8988T (cell line): Measurements from ENCODE around the gene C10orf120.

Experiments
- DNase-seq: peaks from one replicate; pipeline ENCODE4 v3.0.0; 2011

C10orf120 gene

GRCh38 chr10:122702275-122702674 is 2.6 kb upstream of the C10orf120 start:
- no peak for DNase-seq

GRCh38 chr10:122701652-122702051 is 2.0 kb upstream of the C10orf120 start:
- DNase-seq: no peak

GRCh38 chr10:122696687-122697086 is 3.0 kb downstream of the C10orf120 start:
- DNase-seq: no peak

GRCh38 chr10:122692744-122693143 is 6.9 kb downstream of the C10orf120 start:
- DNase-seq: no peak

GRCh38 chr10:122689146-122689820 is 10.4 kb downstream of the C10orf120 start:
- DNase-seq: no peak

GRCh38 chr10:122688293-122688989 is 11.2 kb downstream of the C10orf120 start:
- no peak for DNase-seq

GRCh38 chr10:122682522-122682921 is 17.1 kb downstream of the C10orf120 start:
- no peak for DNase-seq

- no peak for DNase-seq
These were observed 21.4 kb downstream of the C10orf120 start for GRCh38 chr10:122678266-122678665.

- no peak for DNase-seq
These were observed 24.4 kb downstream of the C10orf120 start for GRCh38 chr10:122675278-122675677.

GRCh38 chr10:122674781-122675180 is 24.9 kb downstream of the C10orf120 start:
- DNase-seq: no peak

- no peak for DNase-seq
These were observed 25.9 kb downstream of the C10orf120 start for GRCh38 chr10:122673731-122674130.

GRCh38 chr10:122673269-122673668 is 26.4 kb downstream of the C10orf120 start:
- DNase-seq: no peak

GRCh38 chr10:122672655-122673054 is 27.0 kb downstream of the C10orf120 start:
- no peak for DNase-seq

- no peak for DNase-seq
These were observed 28.3 kb downstream of the C10orf120 start for GRCh38 chr10:122671355-122671754.

GRCh38 chr10:122669842-122670241 is 29.8 kb downstream of the C10orf120 start:
- DNase-seq: no peak

- no peak for DNase-seq
These were observed 30.6 kb downstream of the C10orf120 start for GRCh38 chr10:122669045-122669444.

- no peak for DNase-seq
These were observed 33.7 kb downstream of the C10orf120 start for GRCh38 chr10:122665946-122666345.

- no peak for DNase-seq
These were observed 34.3 kb downstream of the C10orf120 start for GRCh38 chr10:122665329-122665860.

- DNase-seq: no peak
These were observed 35.1 kb downstream of the C10orf120 start for GRCh38 chr10:122664501-122664900.

GRCh38 chr10:122663516-122664130 is 36.0 kb downstream of the C10orf120 start:
- no peak for DNase-seq

GRCh38 chr10:122662231-122662630 is 37.4 kb downstream of the C10orf120 start:
- no peak for DNase-seq

GRCh38 chr10:122660696-122661095 is 39.0 kb downstream of the C10orf120 start:
- DNase-seq: no peak

- no peak for DNase-seq
These were observed 40.0 kb downstream of the C10orf120 start for GRCh38 chr10:122659651-122660050.

- DNase-seq: no peak
These were observed 40.5 kb downstream of the C10orf120 start for GRCh38 chr10:122659126-122659525.
